HepG2 (cell line): ENCODE measurements around the gene NXN. TPM values are rescaled to one million over a fixed set of nuclear protein-coding genes. Genes with fewer than 3 reads are reported as not detected.
A peak's percentile ranks its signal among the peaks of the same experiment; 100 is the strongest.

Source experiments
- CREB3 ChIP-seq: sonication (generic); formaldehyde crosslinking; IDR thresholded peaks from 2 replicates; pipeline ENCODE4 v1.5.0; 2020; ENCODE audit warnings: missing genetic modification reagents
- EP300 ChIP-seq, 3 experiments: sonication (generic) in 1 of 3; formaldehyde crosslinking in 1 of 3; IDR thresholded peaks; 2 replicates each; pipeline versions ENCODE4 v1.5.1 to v1.6.1; 2011 to 2020; ENCODE audit warnings: low read depth in 2 of 3, low read length in 2 of 3, borderline replicate concordance in 1 of 3, improper control_type of control experiment in 1 of 3, mild to moderate bottlenecking in 1 of 3, missing genetic modification reagents in 1 of 3, moderate library complexity in 1 of 3
- GMEB2 ChIP-seq: IDR thresholded peaks from 2 replicates; pipeline ENCODE4 v1.6.1; 2016; ENCODE audit warnings: missing biosample characterization, missing genetic modification reagents, low read depth
- KLF16 ChIP-seq, 2 experiments: sonication (generic) in 1 of 2; formaldehyde crosslinking in 1 of 2; IDR thresholded peaks; 2 replicates each; pipeline versions ENCODE4 v1.6.1 to v1.8.0; 2016 to 2023; ENCODE audit warnings: missing genetic modification reagents in 2 of 2, missing compliant biosample characterization in 1 of 2
- MXD1 ChIP-seq: sonication (generic); formaldehyde crosslinking; IDR thresholded peaks from 2 replicates; pipeline ENCODE4 v1.4.0; 2020; ENCODE audit warnings: mild to moderate bottlenecking, missing genetic modification reagents
- MYPOP ChIP-seq: sonication (generic); formaldehyde crosslinking; IDR thresholded peaks from 2 replicates; pipeline ENCODE4 v1.8.1; 2023; ENCODE audit warnings: mild to moderate bottlenecking, moderate library complexity, missing genetic modification reagents
- TRIM24 ChIP-seq: sonication (generic); formaldehyde crosslinking; IDR thresholded peaks from 2 replicates; pipeline ENCODE4 v1.8.0; 2022; ENCODE audit warnings: mild to moderate bottlenecking, missing genetic modification reagents
- WIZ ChIP-seq: sonication (generic); formaldehyde crosslinking; IDR thresholded peaks from 2 replicates; pipeline ENCODE4 v1.5.1; 2020; ENCODE audit warnings: mild to moderate bottlenecking, missing genetic modification reagents
- ZFP90 ChIP-seq: sonication (generic); formaldehyde crosslinking; IDR thresholded peaks from 2 replicates; pipeline ENCODE4 v1.8.0; 2022; ENCODE audit warnings: missing genetic modification reagents, mild to moderate bottlenecking, inconsistent platforms, borderline replicate concordance
- ZNF383 ChIP-seq: sonication (generic); formaldehyde crosslinking; IDR thresholded peaks from 2 replicates; pipeline ENCODE4 v1.4.0; 2020; ENCODE audit warnings: missing genetic modification reagents, mild to moderate bottlenecking, borderline replicate concordance
- ZNF496 ChIP-seq: sonication (generic); formaldehyde crosslinking; IDR thresholded peaks from 2 replicates; pipeline ENCODE4 v1.8.1; 2023; ENCODE audit warnings: mild to moderate bottlenecking, moderate library complexity, missing genetic modification reagents; ENCODE audit not compliant: insufficient replicate concordance
- ZNF713 ChIP-seq: sonication (generic); formaldehyde crosslinking; IDR thresholded peaks from 2 replicates; pipeline ENCODE4 v1.4.0; 2020; ENCODE audit warnings: mild to moderate bottlenecking, missing genetic modification reagents
- ZNF839 ChIP-seq: sonication (generic); formaldehyde crosslinking; IDR thresholded peaks from 2 replicates; pipeline ENCODE4 v1.4.0; 2020; ENCODE audit warnings: missing genetic modification reagents, mild to moderate bottlenecking, borderline replicate concordance
- ZNF879 ChIP-seq: sonication (generic); formaldehyde crosslinking; IDR thresholded peaks from 2 replicates; pipeline ENCODE4 v1.8.1; 2023; ENCODE audit warnings: missing genetic modification reagents
- polyA plus RNA-seq, 8 experiments: library from polyadenylated mRNA; depleted of rRNA in 3 of 8; stranded (reverse) in 7 of 8; unstranded in 1 of 8; fragments of >200 nt; fragmentation: Illumina TruSeq in 4 of 8; extraction: Trizol in 4 of 8; gene quantifications; 2 replicates each; pipeline versions ENCODE4 v1.2.1 to v1.2.3, GENCODE V29; 2011 to 2016; ENCODE audit warnings: low read depth in 4 of 8, missing spikeins in 1 of 8, mixed read lengths in 1 of 8; ENCODE audit not compliant: insufficient read depth in 1 of 8
- total RNA-seq, 5 experiments: library from RNA; depleted of rRNA; stranded (reverse); fragments of >200 nt; fragmentation: Illumina TruSeq; extraction: Trizol; gene quantifications; 2 replicates each; pipeline ENCODE4 v1.2.3, GENCODE V29; 2016; ENCODE audit warnings: low read depth in 1 of 5
- TF ChIP-seq, protein P1 (sequence below): sonication (generic); formaldehyde crosslinking; IDR thresholded peaks from 2 replicates; pipeline ENCODE4 v1.4.0; 2020; ENCODE audit warnings: missing genetic modification reagents
- TF ChIP-seq, protein P2 (sequence below): sonication (generic); formaldehyde crosslinking; IDR thresholded peaks from 2 replicates; pipeline ENCODE4 v1.5.0; 2020; ENCODE audit warnings: missing genetic modification reagents

NXN gene
- total and polyA plus RNA-seq, 2 of the 13 experiments (the other 11 are each of a cell fraction or from before 2014, with no cell fraction given): 22.2 to 24.3 TPM

- TF ChIP-seq, protein P1, sequence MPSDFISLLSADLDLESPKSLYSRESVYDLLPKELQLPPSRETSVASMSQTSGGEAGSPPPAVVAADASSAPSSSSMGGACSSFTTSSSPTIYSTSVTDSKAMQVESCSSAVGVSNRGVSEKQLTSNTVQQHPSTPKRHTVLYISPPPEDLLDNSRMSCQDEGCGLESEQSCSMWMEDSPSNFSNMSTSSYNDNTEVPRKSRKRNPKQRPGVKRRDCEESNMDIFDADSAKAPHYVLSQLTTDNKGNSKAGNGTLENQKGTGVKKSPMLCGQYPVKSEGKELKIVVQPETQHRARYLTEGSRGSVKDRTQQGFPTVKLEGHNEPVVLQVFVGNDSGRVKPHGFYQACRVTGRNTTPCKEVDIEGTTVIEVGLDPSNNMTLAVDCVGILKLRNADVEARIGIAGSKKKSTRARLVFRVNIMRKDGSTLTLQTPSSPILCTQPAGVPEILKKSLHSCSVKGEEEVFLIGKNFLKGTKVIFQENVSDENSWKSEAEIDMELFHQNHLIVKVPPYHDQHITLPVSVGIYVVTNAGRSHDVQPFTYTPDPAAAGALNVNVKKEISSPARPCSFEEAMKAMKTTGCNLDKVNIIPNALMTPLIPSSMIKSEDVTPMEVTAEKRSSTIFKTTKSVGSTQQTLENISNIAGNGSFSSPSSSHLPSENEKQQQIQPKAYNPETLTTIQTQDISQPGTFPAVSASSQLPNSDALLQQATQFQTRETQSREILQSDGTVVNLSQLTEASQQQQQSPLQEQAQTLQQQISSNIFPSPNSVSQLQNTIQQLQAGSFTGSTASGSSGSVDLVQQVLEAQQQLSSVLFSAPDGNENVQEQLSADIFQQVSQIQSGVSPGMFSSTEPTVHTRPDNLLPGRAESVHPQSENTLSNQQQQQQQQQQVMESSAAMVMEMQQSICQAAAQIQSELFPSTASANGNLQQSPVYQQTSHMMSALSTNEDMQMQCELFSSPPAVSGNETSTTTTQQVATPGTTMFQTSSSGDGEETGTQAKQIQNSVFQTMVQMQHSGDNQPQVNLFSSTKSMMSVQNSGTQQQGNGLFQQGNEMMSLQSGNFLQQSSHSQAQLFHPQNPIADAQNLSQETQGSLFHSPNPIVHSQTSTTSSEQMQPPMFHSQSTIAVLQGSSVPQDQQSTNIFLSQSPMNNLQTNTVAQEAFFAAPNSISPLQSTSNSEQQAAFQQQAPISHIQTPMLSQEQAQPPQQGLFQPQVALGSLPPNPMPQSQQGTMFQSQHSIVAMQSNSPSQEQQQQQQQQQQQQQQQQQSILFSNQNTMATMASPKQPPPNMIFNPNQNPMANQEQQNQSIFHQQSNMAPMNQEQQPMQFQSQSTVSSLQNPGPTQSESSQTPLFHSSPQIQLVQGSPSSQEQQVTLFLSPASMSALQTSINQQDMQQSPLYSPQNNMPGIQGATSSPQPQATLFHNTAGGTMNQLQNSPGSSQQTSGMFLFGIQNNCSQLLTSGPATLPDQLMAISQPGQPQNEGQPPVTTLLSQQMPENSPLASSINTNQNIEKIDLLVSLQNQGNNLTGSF: peak; percentile 31; the same call in 1 of the 2 replicates
- TF ChIP-seq ZNF879 (CRISPR knock-in tag) (0 out of 2 replicates have a peak, but pooled peaks have one; percentile 65), ZNF496 (CRISPR knock-in tag) (no peak), TRIM24 (CRISPR knock-in tag) (no peak), MYPOP (CRISPR knock-in tag) (peak; percentile 93), CREB3 (CRISPR knock-in tag) (peak; percentile 94; the same call in 1 of the 2 replicates), MXD1 (CRISPR knock-in tag) (peak; percentile 66), GMEB2 (CRISPR knock-in tag) (peak; percentile 79; the same call in 1 of the 2 replicates), WIZ (CRISPR knock-in tag) (peak; percentile 74; the same call in 1 of the 2 replicates), ZFP90 (peak; percentile 94; the same call in 1 of the 2 replicates), KLF16 (CRISPR knock-in tag; IDR thresholded peaks at IDR 0.05) (peak; percentile 81 to 92), ZNF713 (no peak), ZNF383 (CRISPR knock-in tag) (no peak), ZNF839 (CRISPR knock-in tag) (peak; percentile 81; the same call in 1 of the 2 replicates), EP300 (IDR thresholded peaks at IDR 0.05; ENCODE audit: low read depth in 2 of 2, low read length in 2 of 2) (peak; percentile 36 to 81; a peak in 3 of 4 replicates), EP300 (CRISPR knock-in tag; IDR thresholded peaks at IDR 0.05; ENCODE audit: borderline replicate concordance) (peak; percentile 38; the same call in 1 of the 2 replicates)
- TF ChIP-seq, protein P2, sequence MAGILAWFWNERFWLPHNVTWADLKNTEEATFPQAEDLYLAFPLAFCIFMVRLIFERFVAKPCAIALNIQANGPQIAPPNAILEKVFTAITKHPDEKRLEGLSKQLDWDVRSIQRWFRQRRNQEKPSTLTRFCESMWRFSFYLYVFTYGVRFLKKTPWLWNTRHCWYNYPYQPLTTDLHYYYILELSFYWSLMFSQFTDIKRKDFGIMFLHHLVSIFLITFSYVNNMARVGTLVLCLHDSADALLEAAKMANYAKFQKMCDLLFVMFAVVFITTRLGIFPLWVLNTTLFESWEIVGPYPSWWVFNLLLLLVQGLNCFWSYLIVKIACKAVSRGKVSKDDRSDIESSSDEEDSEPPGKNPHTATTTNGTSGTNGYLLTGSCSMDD (CRISPR knock-in tag): no peak
Measured at GRCh38 chr17:996554-997344, 17.2 kb upstream of the NXN start, which contains the start of gene TIMM22 (continued).
